ENCODE results near the gene KPNA1.

DNA sequence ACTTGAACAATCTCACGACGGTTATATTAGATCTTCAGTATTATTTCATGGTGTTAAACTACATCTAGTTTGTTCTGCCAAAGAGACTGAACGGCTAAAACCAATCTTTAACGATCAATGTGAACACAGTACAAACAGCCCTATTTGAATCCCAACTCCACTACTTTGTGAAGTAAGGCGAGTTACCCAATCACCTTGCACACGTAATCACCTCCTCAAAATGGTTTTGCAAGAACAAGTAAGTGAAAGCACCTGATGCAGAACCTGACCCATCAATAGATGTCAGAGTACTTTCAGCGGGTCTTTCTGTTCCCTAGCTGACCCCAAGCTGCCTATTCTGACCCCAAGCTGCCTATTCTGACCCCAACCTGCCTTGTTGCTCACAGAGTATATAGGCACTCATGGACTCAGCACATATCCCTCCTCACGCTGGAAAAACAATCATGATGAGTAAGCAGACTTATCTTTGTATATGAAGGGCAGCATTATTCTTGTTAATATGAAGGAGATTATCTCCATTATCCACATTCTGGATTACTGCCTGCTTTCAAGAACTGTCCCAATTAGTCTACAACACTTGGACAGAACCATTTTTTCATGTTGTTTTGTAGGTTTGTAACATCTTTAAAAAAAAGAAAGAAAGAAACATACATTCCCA, 3.7 kb downstream of the KPNA1 start:
- TF ChIP-seq, protein P1, sequence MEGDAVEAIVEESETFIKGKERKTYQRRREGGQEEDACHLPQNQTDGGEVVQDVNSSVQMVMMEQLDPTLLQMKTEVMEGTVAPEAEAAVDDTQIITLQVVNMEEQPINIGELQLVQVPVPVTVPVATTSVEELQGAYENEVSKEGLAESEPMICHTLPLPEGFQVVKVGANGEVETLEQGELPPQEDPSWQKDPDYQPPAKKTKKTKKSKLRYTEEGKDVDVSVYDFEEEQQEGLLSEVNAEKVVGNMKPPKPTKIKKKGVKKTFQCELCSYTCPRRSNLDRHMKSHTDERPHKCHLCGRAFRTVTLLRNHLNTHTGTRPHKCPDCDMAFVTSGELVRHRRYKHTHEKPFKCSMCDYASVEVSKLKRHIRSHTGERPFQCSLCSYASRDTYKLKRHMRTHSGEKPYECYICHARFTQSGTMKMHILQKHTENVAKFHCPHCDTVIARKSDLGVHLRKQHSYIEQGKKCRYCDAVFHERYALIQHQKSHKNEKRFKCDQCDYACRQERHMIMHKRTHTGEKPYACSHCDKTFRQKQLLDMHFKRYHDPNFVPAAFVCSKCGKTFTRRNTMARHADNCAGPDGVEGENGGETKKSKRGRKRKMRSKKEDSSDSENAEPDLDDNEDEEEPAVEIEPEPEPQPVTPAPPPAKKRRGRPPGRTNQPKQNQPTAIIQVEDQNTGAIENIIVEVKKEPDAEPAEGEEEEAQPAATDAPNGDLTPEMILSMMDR (IDR thresholded peaks at IDR 0.05), result no peak
- no peak for TF ChIP-seq POLR2A (IDR thresholded peaks at IDR 0.05)

Data from vagina (tissue), 2 donors.